ENCODE data around the gene LDHAL6A. TPM values are rescaled to one million over a fixed set of nuclear protein-coding genes. Genes with fewer than 3 reads are reported as not detected.

Gene LDHAL6A
- polyA plus RNA-seq, 1 donor from 2014 or later = not detected

GRCh38 chr11:18408558-18409291 lies 46.9 kb upstream of the LDHAL6A start:
- Histone ChIP-seq H2AFZ (ENCODE audit: low read depth, low read length) (no peak overlapping the region), H4K20me1 (ENCODE audit: insufficient read depth) (no peaks in the 10 kb centered on the region), H3F3A (ENCODE audit: insufficient read depth, low read length, poor library complexity, severe bottlenecking) (no peaks in the 10 kb centered on the region), H3K9me2 (ENCODE audit: insufficient read depth, low read length) (no peaks in the 10 kb centered on the region), H3K9ac (ENCODE audit: low read length) (no peak overlapping the region), H3K4me3 (ENCODE audit: low read length) (no peak overlapping the region), H3K36me3 (ENCODE audit: insufficient read depth, low read length) (no peaks in the 10 kb centered on the region), H3K27ac (ENCODE audit: low read length) (no peak overlapping the region), H3K9me3 (ENCODE audit: low read length) (no peaks in the 10 kb centered on the region), H3K79me2 (replicated peaks; ENCODE audit: insufficient read depth, low read length) (no peaks in the 10 kb centered on the region), H3K27me3 (ENCODE audit: insufficient read depth, low read depth, low read length) (no peaks in the 10 kb centered on the region), H3K4me2 (ENCODE audit: low read length) (no peak overlapping the region)
- no peak for TF ChIP-seq RAD21 (conservative IDR thresholded peaks at IDR 0.05)
- no peak for TF ChIP-seq MXI1 (conservative IDR thresholded peaks at IDR 0.05; ENCODE audit: poor library complexity, severe bottlenecking)
- no peak for TF ChIP-seq SMC3 (conservative IDR thresholded peaks at IDR 0.05; ENCODE audit: poor library complexity)
- no peak for TF ChIP-seq CTCF (IDR thresholded peaks at IDR 0.05; ENCODE audit: poor library complexity, severe bottlenecking)
- TF ChIP-seq EZH2 (IDR thresholded peaks at IDR 0.05; ENCODE audit: borderline replicate concordance, insufficient read depth, low read length, poor library complexity, severe bottlenecking) = no peak
- TF ChIP-seq TAF1 (IDR thresholded peaks at IDR 0.05; ENCODE audit: low read depth) = no peak
- TF ChIP-seq, protein P1, sequence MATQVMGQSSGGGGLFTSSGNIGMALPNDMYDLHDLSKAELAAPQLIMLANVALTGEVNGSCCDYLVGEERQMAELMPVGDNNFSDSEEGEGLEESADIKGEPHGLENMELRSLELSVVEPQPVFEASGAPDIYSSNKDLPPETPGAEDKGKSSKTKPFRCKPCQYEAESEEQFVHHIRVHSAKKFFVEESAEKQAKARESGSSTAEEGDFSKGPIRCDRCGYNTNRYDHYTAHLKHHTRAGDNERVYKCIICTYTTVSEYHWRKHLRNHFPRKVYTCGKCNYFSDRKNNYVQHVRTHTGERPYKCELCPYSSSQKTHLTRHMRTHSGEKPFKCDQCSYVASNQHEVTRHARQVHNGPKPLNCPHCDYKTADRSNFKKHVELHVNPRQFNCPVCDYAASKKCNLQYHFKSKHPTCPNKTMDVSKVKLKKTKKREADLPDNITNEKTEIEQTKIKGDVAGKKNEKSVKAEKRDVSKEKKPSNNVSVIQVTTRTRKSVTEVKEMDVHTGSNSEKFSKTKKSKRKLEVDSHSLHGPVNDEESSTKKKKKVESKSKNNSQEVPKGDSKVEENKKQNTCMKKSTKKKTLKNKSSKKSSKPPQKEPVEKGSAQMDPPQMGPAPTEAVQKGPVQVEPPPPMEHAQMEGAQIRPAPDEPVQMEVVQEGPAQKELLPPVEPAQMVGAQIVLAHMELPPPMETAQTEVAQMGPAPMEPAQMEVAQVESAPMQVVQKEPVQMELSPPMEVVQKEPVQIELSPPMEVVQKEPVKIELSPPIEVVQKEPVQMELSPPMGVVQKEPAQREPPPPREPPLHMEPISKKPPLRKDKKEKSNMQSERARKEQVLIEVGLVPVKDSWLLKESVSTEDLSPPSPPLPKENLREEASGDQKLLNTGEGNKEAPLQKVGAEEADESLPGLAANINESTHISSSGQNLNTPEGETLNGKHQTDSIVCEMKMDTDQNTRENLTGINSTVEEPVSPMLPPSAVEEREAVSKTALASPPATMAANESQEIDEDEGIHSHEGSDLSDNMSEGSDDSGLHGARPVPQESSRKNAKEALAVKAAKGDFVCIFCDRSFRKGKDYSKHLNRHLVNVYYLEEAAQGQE (IDR thresholded peaks at IDR 0.05; ENCODE audit: borderline replicate concordance) = no peak
- TF ChIP-seq EP300 (conservative IDR thresholded peaks at IDR 0.05; ENCODE audit: poor library complexity, severe bottlenecking) = no peak
- TF ChIP-seq POLR2AphosphoS5 (IDR thresholded peaks at IDR 0.05) = no peak

DNA sequence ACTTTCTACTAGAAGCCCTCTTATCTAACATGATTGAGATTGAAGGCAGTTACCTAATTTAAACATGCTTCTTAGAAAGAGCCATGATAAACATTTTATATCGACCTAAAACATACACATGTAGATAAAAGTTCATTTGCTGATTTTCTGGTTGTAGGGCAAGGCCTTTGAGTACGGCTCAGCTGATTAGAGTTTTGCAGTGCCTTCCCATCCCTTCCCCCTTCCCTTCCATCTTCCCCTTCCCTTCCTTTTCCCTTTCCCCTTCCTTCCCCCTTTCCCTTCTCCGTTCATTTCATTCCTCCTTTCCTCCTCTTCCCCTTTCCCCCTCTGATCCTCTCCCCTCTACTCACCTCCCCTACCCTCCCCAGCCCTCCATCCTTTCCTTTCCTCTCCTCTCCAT lies 39.2 kb upstream of the LDHAL6A start:
- Histone ChIP-seq H3K27me3 (ENCODE audit: insufficient read depth, low read depth, low read length) (no peaks in the 10 kb centered on the region), H3F3A (ENCODE audit: insufficient read depth, low read length, poor library complexity, severe bottlenecking) (no peaks in the 10 kb centered on the region), H3K9ac (ENCODE audit: low read length) (no peak overlapping the region), H3K79me2 (replicated peaks; ENCODE audit: insufficient read depth, low read length) (no peaks in the 10 kb centered on the region), H2AFZ (ENCODE audit: low read depth, low read length) (no peak overlapping the region), H3K36me3 (ENCODE audit: insufficient read depth, low read length) (no peaks in the 10 kb centered on the region), H3K27ac (ENCODE audit: low read length) (no peak overlapping the region), H4K20me1 (ENCODE audit: insufficient read depth) (no peaks in the 10 kb centered on the region), H3K4me3 (ENCODE audit: low read length) (no peak overlapping the region), H3K4me2 (ENCODE audit: low read length) (no peak overlapping the region), H3K9me3 (ENCODE audit: low read length) (no peaks in the 10 kb centered on the region), H3K9me2 (ENCODE audit: insufficient read depth, low read length) (no peaks in the 10 kb centered on the region)
- TF ChIP-seq, protein P1 (IDR thresholded peaks at IDR 0.05; ENCODE audit: borderline replicate concordance) = no peak
- TF ChIP-seq CTCF (IDR thresholded peaks at IDR 0.05; ENCODE audit: poor library complexity, severe bottlenecking) (no peak), POLR2AphosphoS5 (IDR thresholded peaks at IDR 0.05) (no peak), MXI1 (conservative IDR thresholded peaks at IDR 0.05; ENCODE audit: poor library complexity, severe bottlenecking) (no peak), RAD21 (conservative IDR thresholded peaks at IDR 0.05) (no peak), EZH2 (IDR thresholded peaks at IDR 0.05; ENCODE audit: borderline replicate concordance, insufficient read depth, low read length, poor library complexity, severe bottlenecking) (no peak), TAF1 (IDR thresholded peaks at IDR 0.05; ENCODE audit: low read depth) (no peak), EP300 (conservative IDR thresholded peaks at IDR 0.05; ENCODE audit: poor library complexity, severe bottlenecking) (no peak), SMC3 (conservative IDR thresholded peaks at IDR 0.05; ENCODE audit: poor library complexity) (no peak)

Data from neural cell (in vitro differentiated cells).